K562 (cell line): ENCODE results near the gene PIP5KL1. TPM values are rescaled to one million over a fixed set of nuclear protein-coding genes. Genes with fewer than 3 reads are reported as not detected.

Source experiments
- ARNT ChIP-seq, 2 experiments: fragments of 450-650 bp; IDR thresholded peaks; 2 replicates each; pipeline ENCODE4 v1.6.1; 2016; ENCODE audit warnings: mild to moderate bottlenecking in 1 of 2
- ATF6 ChIP-seq: sonication (generic); formaldehyde crosslinking; IDR thresholded peaks from 2 replicates; pipeline ENCODE4 v1.4.0; 2020; ENCODE audit warnings: mild to moderate bottlenecking, missing genetic modification reagents
- CREB1 ChIP-seq, 2 experiments: sonication (generic) in 1 of 2; formaldehyde crosslinking in 1 of 2; IDR thresholded peaks; 2 replicates each; pipeline versions ENCODE4 v1.6.1 to v1.8.0; 2012 to 2022; ENCODE audit warnings: inconsistent platforms in 1 of 2, mild to moderate bottlenecking in 1 of 2, missing genetic modification reagents in 1 of 2, moderate library complexity in 1 of 2
- GTF2B ChIP-seq: IDR thresholded peaks from 2 replicates; pipeline ENCODE4 v1.6.1; 2011; ENCODE audit not compliant: insufficient read length; ENCODE audit errors: extremely low read depth
- GTF2F1 ChIP-seq: IDR thresholded peaks from 2 replicates; pipeline ENCODE4 v1.6.1; 2011; ENCODE audit warnings: low read depth, low read length, improper control_type of control experiment
- JUN ChIP-seq, 2 experiments: sonication (generic) in 1 of 2; formaldehyde crosslinking in 1 of 2; IDR thresholded peaks; 2 replicates each; pipeline versions ENCODE4 v1.6.1 to v1.8.0; 2012 to 2022; ENCODE audit warnings: borderline replicate concordance in 2 of 2, mild to moderate bottlenecking in 2 of 2, improper control_type of control experiment in 1 of 2, low read depth in 1 of 2, low read length in 1 of 2, missing genetic modification reagents in 1 of 2
- NCOA1 ChIP-seq: fragments of 450-650 bp; IDR thresholded peaks from 2 replicates; pipeline ENCODE4 v1.6.1; 2016; ENCODE audit warnings: low read depth
- NONO ChIP-seq, 2 experiments: fragments of 200-400 bp in 1 of 2; fragments of 450-650 bp in 1 of 2; formaldehyde crosslinking in 1 of 2; IDR thresholded peaks; 2 replicates each; pipeline ENCODE4 v1.6.1; 2017; ENCODE audit warnings: low read depth in 2 of 2, mild to moderate bottlenecking in 2 of 2, moderate library complexity in 2 of 2, low read length in 1 of 2
- POLR2AphosphoS5 ChIP-seq: IDR thresholded peaks from 2 replicates; pipeline ENCODE4 v1.6.1; 2011; ENCODE audit warnings: mild to moderate bottlenecking, low read depth, low read length, moderate library complexity; ENCODE audit not compliant: control insufficient read depth, insufficient read depth
- SRSF1 ChIP-seq: fragments of 200-400 bp; formaldehyde crosslinking; IDR thresholded peaks from 2 replicates; pipeline ENCODE4 v1.6.1; 2017; ENCODE audit warnings: mild to moderate bottlenecking, low read depth, low read length, moderate library complexity
- TRIM24 ChIP-seq, 2 experiments: fragments of 450-650 bp; IDR thresholded peaks; 2 replicates each; pipeline ENCODE4 v1.6.1; 2016
- ZBTB40 ChIP-seq, 2 experiments: fragments of 450-650 bp in 1 of 2; sonication (generic) in 1 of 2; formaldehyde crosslinking in 1 of 2; IDR thresholded peaks; 2 replicates each; pipeline versions ENCODE4 v1.7.1 to v1.9.0; 2016 to 2022; ENCODE audit warnings: inconsistent platforms in 1 of 2, mild to moderate bottlenecking in 1 of 2, missing genetic modification reagents in 1 of 2
- ZNF165 ChIP-seq: fragments of 250-450 bp; sonication (Bioruptor Pico); IDR thresholded peaks from 2 replicates; pipeline ENCODE4 v1.4.0; 2020; ENCODE audit warnings: borderline replicate concordance
- ZNF316 ChIP-seq: fragments of 450-650 bp; IDR thresholded peaks from 2 replicates; pipeline ENCODE4 v1.6.1; 2016
- polyA plus RNA-seq, 8 experiments: library from polyadenylated mRNA; depleted of rRNA in 4 of 8; stranded (reverse) in 5 of 8; unstranded in 3 of 8; fragments of >200 nt; fragmentation: Nextera tagmentation in 2 of 8; fragmentation: Illumina TruSeq in 1 of 8; extraction: Ambion mirVana in 2 of 8; extraction: Trizol in 1 of 8; gene quantifications; 2 replicates each; pipeline versions ENCODE4 v1.2.1 to v1.2.3, GENCODE V29; 2011 to 2014; ENCODE audit warnings: inconsistent platforms in 1 of 8, missing spikeins in 1 of 8
- total RNA-seq, 7 experiments: library from RNA; depleted of rRNA in 6 of 7; stranded (reverse); fragments of >200 nt in 6 of 7; fragmentation: Illumina TruSeq in 2 of 7; extraction: Trizol in 2 of 7; gene quantifications; 2 replicates each; pipeline versions ENCODE4 v1.2.1 to v1.2.3, GENCODE V29; 2011 to 2021; ENCODE audit warnings: low replicate concordance in 1 of 7

The PIP5KL1 gene
- total and polyA plus RNA-seq, 9 of the 15 experiments (the other 6 are each of a cell fraction or from before 2014, with no cell fraction given) = 0.18 to 4.8 (median 1.2) TPM

- no peak for TF ChIP-seq JUN (IDR thresholded peaks at IDR 0.05; ENCODE audit: borderline replicate concordance, low read depth, low read length)
- TF ChIP-seq JUN (CRISPR knock-in tag; IDR thresholded peaks at IDR 0.05; ENCODE audit: borderline replicate concordance) = no peak
- no peak for TF ChIP-seq ATF6 (CRISPR knock-in tag)
- TF ChIP-seq NONO (IDR thresholded peaks at IDR 0.05; ENCODE audit: low read depth in 2 of 2, low read length in 1 of 2) = no peak
- no peak for TF ChIP-seq ZNF316
- no peak for TF ChIP-seq TRIM24 (IDR thresholded peaks at IDR 0.05)
- no peak for TF ChIP-seq NCOA1
- no peak for TF ChIP-seq SRSF1
- TF ChIP-seq POLR2AphosphoS5 = peak; percentile 38; the same call in 1 of the 2 replicates
- TF ChIP-seq ARNT (IDR thresholded peaks at IDR 0.05) = no peak
- no peak for TF ChIP-seq GTF2B
- peak; percentile 19; the same call in 1 of the 2 replicates for TF ChIP-seq CREB1 (IDR thresholded peaks at IDR 0.05)
- no peak for TF ChIP-seq CREB1 (CRISPR knock-in tag; IDR thresholded peaks at IDR 0.05)
- peak; percentile 41; the same call in 1 of the 2 replicates for TF ChIP-seq ZBTB40 (IDR thresholded peaks at IDR 0.05)
- no peak for TF ChIP-seq ZBTB40 (CRISPR knock-in tag; IDR thresholded peaks at IDR 0.05)
- no peak for TF ChIP-seq ZNF165 (CRISPR knock-in tag)
- TF ChIP-seq GTF2F1 = no peak
Measured at GRCh38 chr9:127916720-127917581, 13.6 kb downstream of the PIP5KL1 start, which contains the start of gene ST6GALNAC4 (continued).
